ENCODE data around the gene SOAT1. TPM values are rescaled to one million over a fixed set of nuclear protein-coding genes. Genes with fewer than 3 reads are reported as not detected.

SOAT1 gene
- total and polyA plus RNA-seq, 2 of the 4 experiments (the other 2 are of a cell fraction), result 19.5 to 19.8 TPM

DNA sequence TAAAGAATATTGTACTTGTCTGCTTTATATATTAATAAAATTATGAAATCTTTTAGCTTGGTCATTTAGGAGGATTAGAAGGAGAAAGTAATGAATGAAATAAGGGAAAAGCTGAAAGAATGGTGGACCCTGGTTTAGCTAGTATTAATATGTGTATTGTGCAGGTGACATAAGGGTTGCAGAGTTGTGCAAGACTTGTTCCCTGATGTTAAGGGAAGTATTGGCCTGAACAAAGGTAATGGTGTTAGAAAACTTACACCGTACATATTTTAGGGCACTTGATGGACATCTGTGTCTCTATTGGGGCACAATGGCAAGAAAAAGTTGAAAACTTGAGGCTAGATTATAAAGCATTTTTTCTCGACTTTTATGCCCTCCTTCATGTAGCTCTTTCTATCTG is 32.2 kb downstream of the SOAT1 start:
- in situ Hi-C loops (cut with MboI; ENCODE audit: low sequenced_read_pairs), result no loop called here
- Histone ChIP-seq H3K9ac (ENCODE audit: low read depth, low read length) (no peak overlapping the region), H4K20me1 (ENCODE audit: insufficient read depth, low read length) (peaks cover 3% of the 10 kb centered on the region; the same call in 1 of the 2 replicates), H4K8ac (ENCODE audit: low read depth in 2 of 2, low read length in 2 of 2) (no peak overlapping the region), H2BK15ac (ENCODE audit: low read depth, low read length) (no peak overlapping the region), H2BK5ac (ENCODE audit: low read depth, low read length, poor library complexity, severe bottlenecking) (no peak overlapping the region), H2AK9ac (replicated peaks; ENCODE audit: low read depth, low read length, poor library complexity) (no peak overlapping the region), H3K14ac (replicated peaks; ENCODE audit: low read depth, low read length) (no peak overlapping the region), H2AK5ac (ENCODE audit: low read depth, low read length) (no peak overlapping the region), H3K36me3 (ENCODE audit: control insufficient read depth, insufficient read depth, low read length) (peaks cover 9% of the 10 kb centered on the region), H3K27me3 (ENCODE audit: control insufficient read depth, insufficient read depth, low read length) (no peaks in the 10 kb centered on the region), H3K4ac (ENCODE audit: low read depth, low read length) (no peak overlapping the region), H3K9me3 (ENCODE audit: control insufficient read depth, insufficient read depth, low read length) (peaks cover 5% of the 10 kb centered on the region; the same call in 1 of the 2 replicates), H3K4me1 (ENCODE audit: control insufficient read depth, insufficient read depth, low read length) (0 out of 2 replicates have a peak, but pooled peaks cover 2% of the 10 kb centered on the region), H3K9me1 (ENCODE audit: insufficient read depth, low read length) (no peaks in the 10 kb centered on the region), H2BK120ac (ENCODE audit: low read depth, low read length) (no peak overlapping the region), H4K91ac (ENCODE audit: insufficient read depth, low read depth, low read length) (no peak overlapping the region), H3K56ac (ENCODE audit: extremely low read depth, insufficient read depth, low read length) (no peak overlapping the region), H3K4me3 (ENCODE audit: insufficient read depth, low read depth, low read length) (no peak overlapping the region), H3K79me1 (ENCODE audit: low read depth in 1 of 2, low read length in 2 of 2) (peaks cover 33 to 42% of the 10 kb centered on the region in 2 experiments), H2BK20ac (ENCODE audit: low read depth, low read length) (no peak overlapping the region), H3K4me2 (ENCODE audit: low read depth, low read length) (no peak overlapping the region), H3K27ac (ENCODE audit: insufficient read depth, low read length) (no peak overlapping the region), H3K18ac (ENCODE audit: low read depth, low read length) (no peak overlapping the region), H4K5ac (ENCODE audit: low read depth, low read length) (no peak overlapping the region), H2AFZ (replicated peaks; ENCODE audit: low read length, poor library complexity) (no peak overlapping the region), H3K23ac (ENCODE audit: low read depth, low read length) (no peak overlapping the region)
- 100% methylated on average over 1 of the region's 2 CpGs for WGBS, 2 experiments (ENCODE audit: extremely low coverage in 2 of 2, insufficient read length in 1 of 2)
- no TSS peak for BruUV-seq (replicated peaks)
- intact Hi-C loops (cut with micrococcal nuclease), result no loop called here
- CTCF ChIA-PET, result no interaction called here
- no peak for DNase-seq
- dilution Hi-C loops (cut with HindIII; ENCODE audit: low sequenced_read_pairs, unreplicated experiment), result no loop called here
- TF ChIP-seq, protein P1, sequence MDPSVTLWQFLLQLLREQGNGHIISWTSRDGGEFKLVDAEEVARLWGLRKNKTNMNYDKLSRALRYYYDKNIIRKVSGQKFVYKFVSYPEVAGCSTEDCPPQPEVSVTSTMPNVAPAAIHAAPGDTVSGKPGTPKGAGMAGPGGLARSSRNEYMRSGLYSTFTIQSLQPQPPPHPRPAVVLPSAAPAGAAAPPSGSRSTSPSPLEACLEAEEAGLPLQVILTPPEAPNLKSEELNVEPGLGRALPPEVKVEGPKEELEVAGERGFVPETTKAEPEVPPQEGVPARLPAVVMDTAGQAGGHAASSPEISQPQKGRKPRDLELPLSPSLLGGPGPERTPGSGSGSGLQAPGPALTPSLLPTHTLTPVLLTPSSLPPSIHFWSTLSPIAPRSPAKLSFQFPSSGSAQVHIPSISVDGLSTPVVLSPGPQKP (IDR thresholded peaks at IDR 0.05; ENCODE audit: borderline replicate concordance, low read depth, low read length), result no peak
- TF ChIP-seq CEBPB (IDR thresholded peaks at IDR 0.05; ENCODE audit: low read depth, low read length) (peak; percentile 53), CHD1 (IDR thresholded peaks at IDR 0.05; ENCODE audit: low read depth, low read length) (no peak), POLR2A (IDR thresholded peaks at IDR 0.05; ENCODE audit: low read depth, low read length) (no peak)
- TF ChIP-seq, protein P2, sequence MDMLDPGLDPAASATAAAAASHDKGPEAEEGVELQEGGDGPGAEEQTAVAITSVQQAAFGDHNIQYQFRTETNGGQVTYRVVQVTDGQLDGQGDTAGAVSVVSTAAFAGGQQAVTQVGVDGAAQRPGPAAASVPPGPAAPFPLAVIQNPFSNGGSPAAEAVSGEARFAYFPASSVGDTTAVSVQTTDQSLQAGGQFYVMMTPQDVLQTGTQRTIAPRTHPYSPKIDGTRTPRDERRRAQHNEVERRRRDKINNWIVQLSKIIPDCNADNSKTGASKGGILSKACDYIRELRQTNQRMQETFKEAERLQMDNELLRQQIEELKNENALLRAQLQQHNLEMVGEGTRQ (IDR thresholded peaks at IDR 0.05; ENCODE audit: low read depth, low read length), result no peak
- no peak for ATAC-seq (ENCODE audit: low read depth)
- POLR2A ChIA-PET (ENCODE audit: unreplicated experiment), result no interaction called here
